Peyer's patch (tissue), 4 donors: ENCODE measurements around the gene KRT72.

ENCODE experiments used
- POLR2A ChIP-seq, 2 donors: fragments of 450-650 bp; IDR thresholded peaks; one replicate each; pipeline ENCODE4 v1.5.1; 2017; ENCODE audit warnings: antibody characterized with exemption in 2 of 2, mild to moderate bottlenecking in 2 of 2, moderate library complexity in 2 of 2
- TF ChIP-seq, protein P1 (sequence below), 6 experiments: fragments of 450-650 bp in 4 of 6; fragments of 200-600 bp in 2 of 6; sonication (generic) in 1 of 6; IDR thresholded peaks; one replicate each; pipeline ENCODE4 v1.5.1; 2017 to 2019; ENCODE audit warnings: antibody characterized with exemption in 6 of 6, mild to moderate bottlenecking in 3 of 6, moderate library complexity in 1 of 6

- TF ChIP-seq POLR2A (IDR thresholded peaks at IDR 0.05), result no peak
- TF ChIP-seq, protein P1, sequence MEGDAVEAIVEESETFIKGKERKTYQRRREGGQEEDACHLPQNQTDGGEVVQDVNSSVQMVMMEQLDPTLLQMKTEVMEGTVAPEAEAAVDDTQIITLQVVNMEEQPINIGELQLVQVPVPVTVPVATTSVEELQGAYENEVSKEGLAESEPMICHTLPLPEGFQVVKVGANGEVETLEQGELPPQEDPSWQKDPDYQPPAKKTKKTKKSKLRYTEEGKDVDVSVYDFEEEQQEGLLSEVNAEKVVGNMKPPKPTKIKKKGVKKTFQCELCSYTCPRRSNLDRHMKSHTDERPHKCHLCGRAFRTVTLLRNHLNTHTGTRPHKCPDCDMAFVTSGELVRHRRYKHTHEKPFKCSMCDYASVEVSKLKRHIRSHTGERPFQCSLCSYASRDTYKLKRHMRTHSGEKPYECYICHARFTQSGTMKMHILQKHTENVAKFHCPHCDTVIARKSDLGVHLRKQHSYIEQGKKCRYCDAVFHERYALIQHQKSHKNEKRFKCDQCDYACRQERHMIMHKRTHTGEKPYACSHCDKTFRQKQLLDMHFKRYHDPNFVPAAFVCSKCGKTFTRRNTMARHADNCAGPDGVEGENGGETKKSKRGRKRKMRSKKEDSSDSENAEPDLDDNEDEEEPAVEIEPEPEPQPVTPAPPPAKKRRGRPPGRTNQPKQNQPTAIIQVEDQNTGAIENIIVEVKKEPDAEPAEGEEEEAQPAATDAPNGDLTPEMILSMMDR (IDR thresholded peaks at IDR 0.05), result no peak
Observed at GRCh38 chr12:52542157-52542556, 59.1 kb downstream of the KRT72 start.
